Hematopoietic multipotent progenitor cell treated with erythropoietin and hydrocortisone succinate and interleukin-3 and kit ligand, for 6 days (in vitro differentiated cells): ENCODE results near the gene NSD2.
"Not testable (repeated sequence)": the region's sequence is repeated elsewhere in the genome, so short reads cannot be mapped to it uniquely, and the experiment has no call there.

Source experiments
- DNase-seq: peaks from one replicate; pipeline ENCODE4 v3.0.0-alpha.2; 2015

Gene NSD2

GRCh38 chr4:1842339-1842895 lies 28.8 kb upstream of the NSD2 start:
- no peak for DNase-seq

- no peak for DNase-seq
These were observed 28.2 kb upstream of the NSD2 start for GRCh38 chr4:1842993-1843448.

- DNase-seq = no peak
These were observed 27.3 kb upstream of the NSD2 start for GRCh38 chr4:1843852-1844251.

- not testable (repeated sequence) for DNase-seq
These were observed 26.6 kb upstream of the NSD2 start for GRCh38 chr4:1844618-1845017.

GRCh38 chr4:1846580-1846979 lies 24.6 kb upstream of the NSD2 start:
- no peak for DNase-seq

GRCh38 chr4:1850276-1850675 lies 20.9 kb upstream of the NSD2 start:
- no peak for DNase-seq

GRCh38 chr4:1851160-1851559 lies 20.0 kb upstream of the NSD2 start:
- DNase-seq = no peak

- peak; percentile 70 for DNase-seq
These were observed 19.4 kb upstream of the NSD2 start for GRCh38 chr4:1851575-1852410.

- DNase-seq = no peak
These were observed 18.1 kb upstream of the NSD2 start for GRCh38 chr4:1852904-1853623.

GRCh38 chr4:1854752-1855151 lies 16.4 kb upstream of the NSD2 start:
- no peak for DNase-seq

GRCh38 chr4:1855333-1856070 lies 15.7 kb upstream of the NSD2 start:
- DNase-seq = peak; percentile 53

- DNase-seq = peak; percentile 97
These were observed 14.9 kb upstream of the NSD2 start, which contains the start of gene LETM1 for GRCh38 chr4:1856071-1856942. LETM1 (minus strand) TSS chr4:1856156; CDS start chr4:1855950, 206 bp downstream.

- DNase-seq = peak; percentile 30
These were observed 14.1 kb upstream of the NSD2 start for GRCh38 chr4:1856943-1857699.

GRCh38 chr4:1857931-1858330 lies 13.3 kb upstream of the NSD2 start:
- DNase-seq = no peak

- DNase-seq = no peak
These were observed 11.8 kb upstream of the NSD2 start for GRCh38 chr4:1859389-1859753.

- DNase-seq = no peak
These were observed 8.9 kb upstream of the NSD2 start for GRCh38 chr4:1862055-1862911.

- DNase-seq = no peak
These were observed 8.3 kb upstream of the NSD2 start for GRCh38 chr4:1862961-1863296.

- no peak for DNase-seq
These were observed 7.7 kb upstream of the NSD2 start for GRCh38 chr4:1863297-1864033.
